Transverse colon (tissue), 3 donors: Measurements from ENCODE around the gene ALG1.

Experiments
- POLR2A ChIP-seq: fragments of 450-650 bp; IDR thresholded peaks from one replicate; pipeline ENCODE4 v1.6.1; 2016; ENCODE audit warnings: antibody characterized with exemption, mild to moderate bottlenecking, moderate library complexity
- TF ChIP-seq, protein P1 (sequence below), 5 experiments: fragments of 200-600 bp in 3 of 5; fragments of 450-650 bp in 2 of 5; sonication (generic) in 3 of 5; IDR thresholded peaks; 1 replicate in 2 of 5; 2 replicates in 3 of 5; pipeline ENCODE4 v1.5.1; 2016 to 2017; ENCODE audit warnings: antibody characterized with exemption in 5 of 5, inconsistent platforms in 3 of 5, mild to moderate bottlenecking in 2 of 5, moderate library complexity in 1 of 5

DNA sequence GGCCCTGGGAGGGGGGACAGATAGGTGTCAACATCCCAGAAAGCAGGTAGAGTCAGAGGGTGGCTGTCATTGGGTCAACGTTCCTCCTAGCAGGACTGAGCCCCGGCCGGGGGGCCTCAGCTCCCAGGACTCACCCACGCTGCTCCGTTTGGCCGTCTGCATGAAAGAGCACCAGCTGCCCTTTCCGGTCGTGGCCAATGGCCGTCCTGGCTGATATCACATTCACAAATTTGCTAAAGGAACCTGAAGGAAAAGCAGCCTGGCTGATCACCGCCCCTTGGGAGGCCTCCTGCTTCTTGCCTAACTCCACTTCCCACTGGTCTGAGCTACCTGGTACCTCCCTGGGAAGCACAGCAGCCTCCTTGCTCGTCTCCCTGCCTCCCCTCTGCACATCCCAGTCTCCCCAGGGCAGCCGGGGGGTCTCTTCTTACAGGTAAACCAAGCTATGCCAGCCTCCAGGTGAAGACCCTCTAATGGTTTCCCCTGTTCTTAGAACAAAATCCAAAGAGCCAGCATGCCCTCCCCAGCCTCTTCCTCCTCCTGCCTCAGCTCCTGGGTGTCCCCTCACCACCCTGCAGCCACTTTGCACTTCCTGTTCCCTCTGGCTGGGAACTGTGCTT, 41.3 kb upstream of the ALG1 start:
- TF ChIP-seq, protein P1, sequence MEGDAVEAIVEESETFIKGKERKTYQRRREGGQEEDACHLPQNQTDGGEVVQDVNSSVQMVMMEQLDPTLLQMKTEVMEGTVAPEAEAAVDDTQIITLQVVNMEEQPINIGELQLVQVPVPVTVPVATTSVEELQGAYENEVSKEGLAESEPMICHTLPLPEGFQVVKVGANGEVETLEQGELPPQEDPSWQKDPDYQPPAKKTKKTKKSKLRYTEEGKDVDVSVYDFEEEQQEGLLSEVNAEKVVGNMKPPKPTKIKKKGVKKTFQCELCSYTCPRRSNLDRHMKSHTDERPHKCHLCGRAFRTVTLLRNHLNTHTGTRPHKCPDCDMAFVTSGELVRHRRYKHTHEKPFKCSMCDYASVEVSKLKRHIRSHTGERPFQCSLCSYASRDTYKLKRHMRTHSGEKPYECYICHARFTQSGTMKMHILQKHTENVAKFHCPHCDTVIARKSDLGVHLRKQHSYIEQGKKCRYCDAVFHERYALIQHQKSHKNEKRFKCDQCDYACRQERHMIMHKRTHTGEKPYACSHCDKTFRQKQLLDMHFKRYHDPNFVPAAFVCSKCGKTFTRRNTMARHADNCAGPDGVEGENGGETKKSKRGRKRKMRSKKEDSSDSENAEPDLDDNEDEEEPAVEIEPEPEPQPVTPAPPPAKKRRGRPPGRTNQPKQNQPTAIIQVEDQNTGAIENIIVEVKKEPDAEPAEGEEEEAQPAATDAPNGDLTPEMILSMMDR (IDR thresholded peaks at IDR 0.05), result no peak
- TF ChIP-seq POLR2A, result no peak
